HUES64 (cell line): ENCODE results near the gene MTHFS.
"Not testable (repeated sequence)": the region's sequence is repeated elsewhere in the genome, so short reads cannot be mapped to it uniquely, and the experiment has no call there.

Experiments
- H3K27ac ChIP-seq: 2 replicates; pipeline ENCODE4 v1.7.0; 2013; ENCODE audit warnings: low read depth, low read length, inconsistent platforms
- H3K27me3 ChIP-seq: 2 replicates; pipeline ENCODE4 v1.6.1; 2013; ENCODE audit warnings: mild to moderate bottlenecking, low read length; ENCODE audit not compliant: insufficient read depth
- H3K36me3 ChIP-seq: 2 replicates; pipeline ENCODE4 v1.6.1; 2013; ENCODE audit warnings: mild to moderate bottlenecking, low read length; ENCODE audit not compliant: insufficient read depth
- H3K4me1 ChIP-seq: 2 replicates; pipeline ENCODE4 v1.6.1; 2013; ENCODE audit warnings: mild to moderate bottlenecking, low read length, moderate library complexity; ENCODE audit not compliant: insufficient read depth
- H3K4me3 ChIP-seq: 2 replicates; pipeline ENCODE4 v1.5.1; 2013; ENCODE audit warnings: mild to moderate bottlenecking, low read length, moderate library complexity
- H3K9ac ChIP-seq: 2 replicates; pipeline ENCODE4 v1.6.1; 2013; ENCODE audit warnings: mild to moderate bottlenecking, low read depth, low read length
- H3K9me3 ChIP-seq: 2 replicates; pipeline ENCODE4 v1.6.1; 2013; ENCODE audit warnings: low read depth, low read length; ENCODE audit not compliant: insufficient read depth
- WGBS: fragments of 150-250, 120-280 bp; methylation state at CpG from one replicate; pipeline ENCODE4 v1.1.7; 2013; ENCODE audit warnings: missing lambda C conversion rate; 5-methylcytosine and 5-hydroxymethylcytosine counted together

The MTHFS gene

GRCh38 chr15:79914728-79915127 is 17.9 kb upstream of the MTHFS start:
- H3K36me3 ChIP-seq: peaks cover 75% of the 10 kb centered on the region

DNA sequence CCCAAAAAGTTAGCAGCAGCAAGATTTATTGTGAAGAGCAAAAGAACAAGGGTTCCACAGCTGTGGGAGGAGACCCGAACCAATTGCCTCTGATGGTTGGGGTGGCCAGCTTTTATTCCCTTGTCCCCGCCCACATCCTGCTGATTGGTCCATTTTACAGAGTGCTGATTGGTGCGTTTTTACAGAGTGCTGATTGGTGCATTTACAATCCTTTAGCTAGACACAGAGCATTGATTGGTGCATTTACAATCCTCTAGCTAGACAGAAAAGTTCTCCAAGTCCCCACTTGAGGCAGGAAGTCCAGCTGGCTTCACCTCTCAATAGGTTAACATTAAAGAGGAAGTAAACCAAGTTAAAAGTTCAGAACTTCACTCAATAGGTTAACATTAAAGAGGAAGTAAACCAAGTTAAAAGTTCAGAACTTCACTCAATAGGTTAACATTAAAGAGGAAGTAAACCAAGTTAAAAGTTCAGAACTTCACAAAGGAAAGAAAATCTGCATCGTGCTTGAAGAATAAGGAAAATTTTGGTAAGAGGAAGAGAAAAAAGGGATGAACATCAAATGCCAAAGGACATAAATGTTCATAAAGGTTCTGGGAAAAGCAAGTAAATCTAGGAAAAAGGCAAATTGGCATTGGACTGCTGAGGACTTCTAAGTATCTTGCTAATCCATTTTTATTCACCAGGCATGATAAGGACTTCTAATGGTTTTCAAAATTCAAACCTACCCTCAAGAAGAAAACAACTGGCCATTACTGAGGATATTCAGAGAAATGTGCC is 12.9 kb upstream of the MTHFS start:
- H3K9me3 ChIP-seq: peaks cover 26% of the 10 kb centered on the region
- not testable (repeated sequence) for H3K27me3 ChIP-seq, H3K4me3 ChIP-seq, H3K9ac ChIP-seq, H3K4me1 ChIP-seq, H3K27ac ChIP-seq
- H3K36me3 ChIP-seq: peaks cover 36% of the 10 kb centered on the region
- WGBS: 95% methylated on average over 4 of the region's 4 CpGs

More at GRCh38 chr15:79914728-79915127, 17.9 kb upstream of the MTHFS start:
- Histone ChIP-seq H3K9me3 (peaks cover 76% of the 10 kb centered on the region), H3K27me3 (no peaks in the 10 kb centered on the region), H3K4me1 (no peaks in the 10 kb centered on the region), H3K9ac (no peak overlapping the region), H3K4me3 (no peak overlapping the region), H3K27ac (no peak overlapping the region)

GRCh38 chr15:79904271-79904670 is 7.5 kb upstream of the MTHFS start:
- Histone ChIP-seq H3K4me3 (no peak overlapping the region), H3K27ac (no peak overlapping the region), H3K4me1 (no peaks in the 10 kb centered on the region), H3K9me3 (no peaks in the 10 kb centered on the region), H3K9ac (no peak overlapping the region), H3K36me3 (peaks cover 12% of the 10 kb centered on the region; the same call in 1 of the 2 replicates), H3K27me3 (no peaks in the 10 kb centered on the region)
- over 99% methylated on average over 3 of the region's 4 CpGs for WGBS

- H3K9ac ChIP-seq: no peak overlapping the region
- no peaks in the 10 kb centered on the region for H3K27me3 ChIP-seq
- 69% methylated on average over 1 of the region's 1 CpG for WGBS
- no peaks in the 10 kb centered on the region for H3K9me3 ChIP-seq
- no peak overlapping the region for H3K4me3 ChIP-seq
- 0 out of 2 replicates have a peak, but pooled peaks cover 12% of the 10 kb centered on the region for H3K36me3 ChIP-seq
- H3K27ac ChIP-seq: no peak overlapping the region
- H3K4me1 ChIP-seq: no peaks in the 10 kb centered on the region
Observed at GRCh38 chr15:79903626-79904025, 6.8 kb upstream of the MTHFS start.

GRCh38 chr15:79903144-79903543 is 6.3 kb upstream of the MTHFS start:
- H3K9me3 ChIP-seq: no peaks in the 10 kb centered on the region
- WGBS: 92% methylated on average over 2 of the region's 2 CpGs
- H3K36me3 ChIP-seq: 0 out of 2 replicates have a peak, but pooled peaks cover 12% of the 10 kb centered on the region
- H3K27me3 ChIP-seq: no peaks in the 10 kb centered on the region
- H3K4me1 ChIP-seq: no peaks in the 10 kb centered on the region
- no peak overlapping the region for H3K9ac ChIP-seq
- no peak overlapping the region for H3K4me3 ChIP-seq
- H3K27ac ChIP-seq: no peak overlapping the region

DNA sequence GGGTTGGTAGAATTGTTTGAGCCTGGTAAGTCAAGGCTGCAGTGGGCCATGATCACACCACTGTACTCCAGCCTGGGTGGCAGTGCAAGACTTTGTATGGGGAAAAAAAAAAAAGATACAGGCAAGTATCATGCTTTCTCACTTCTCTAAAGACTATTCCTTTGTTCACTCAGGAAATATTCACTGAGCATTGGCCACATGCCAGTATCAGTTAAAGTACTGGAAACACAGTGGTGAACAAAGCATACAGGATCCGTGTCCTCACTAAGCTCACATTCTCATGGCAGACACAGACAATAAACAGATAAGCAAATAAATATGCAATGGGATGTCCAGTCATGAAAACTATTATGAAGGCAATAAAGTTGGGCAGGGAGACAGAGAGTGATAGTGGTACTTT is 5.1 kb upstream of the MTHFS start:
- no peaks in the 10 kb centered on the region for H3K4me1 ChIP-seq
- no peak overlapping the region for H3K4me3 ChIP-seq
- no peak overlapping the region for H3K9ac ChIP-seq
- no peaks in the 10 kb centered on the region for H3K9me3 ChIP-seq
- 100% methylated on average over 1 of the region's 1 CpG for WGBS
- 0 out of 2 replicates have a peak, but pooled peaks cover 7% of the 10 kb centered on the region for H3K36me3 ChIP-seq
- no peak overlapping the region for H3K27ac ChIP-seq
- no peaks in the 10 kb centered on the region for H3K27me3 ChIP-seq

- not testable (repeated sequence) for H3K9ac ChIP-seq, H3K27me3 ChIP-seq, H3K27ac ChIP-seq, H3K4me1 ChIP-seq, H3K4me3 ChIP-seq, H3K36me3 ChIP-seq, H3K9me3 ChIP-seq
- 91% methylated on average over 2 of the region's 4 CpGs for WGBS
Observed at GRCh38 chr15:79900818-79901378, 4.1 kb upstream of the MTHFS start.

DNA sequence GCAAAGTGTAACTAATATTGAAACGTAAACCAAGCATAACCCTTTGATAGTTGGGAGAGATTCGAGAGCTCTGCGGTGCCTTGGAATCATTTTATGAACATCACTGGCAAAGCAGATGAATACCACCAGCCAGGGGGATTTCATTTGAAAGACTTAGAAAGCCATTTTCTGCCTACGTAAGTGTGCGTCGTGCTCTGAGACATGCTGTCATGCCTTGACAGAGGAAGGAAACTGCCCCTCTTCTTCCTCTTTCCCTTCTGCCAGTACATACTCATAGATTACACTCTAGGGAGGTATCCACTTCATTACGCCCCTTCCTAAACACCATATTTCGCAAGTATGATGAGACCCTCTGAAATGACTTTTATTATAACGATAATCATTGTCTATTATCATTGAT is 3.3 kb upstream of the MTHFS start:
- H3K9me3 ChIP-seq: no peaks in the 10 kb centered on the region
- WGBS: 94% methylated on average over 9 of the region's 9 CpGs
- 0 out of 2 replicates have a peak, but pooled peaks cover 3% of the 10 kb centered on the region for H3K36me3 ChIP-seq
- no peak overlapping the region for H3K27ac ChIP-seq
- no peaks in the 10 kb centered on the region for H3K27me3 ChIP-seq
- no peak overlapping the region for H3K9ac ChIP-seq
- peaks cover 10% of the 10 kb centered on the region; the same call in 1 of the 2 replicates for H3K4me1 ChIP-seq
- no peak overlapping the region for H3K4me3 ChIP-seq

DNA sequence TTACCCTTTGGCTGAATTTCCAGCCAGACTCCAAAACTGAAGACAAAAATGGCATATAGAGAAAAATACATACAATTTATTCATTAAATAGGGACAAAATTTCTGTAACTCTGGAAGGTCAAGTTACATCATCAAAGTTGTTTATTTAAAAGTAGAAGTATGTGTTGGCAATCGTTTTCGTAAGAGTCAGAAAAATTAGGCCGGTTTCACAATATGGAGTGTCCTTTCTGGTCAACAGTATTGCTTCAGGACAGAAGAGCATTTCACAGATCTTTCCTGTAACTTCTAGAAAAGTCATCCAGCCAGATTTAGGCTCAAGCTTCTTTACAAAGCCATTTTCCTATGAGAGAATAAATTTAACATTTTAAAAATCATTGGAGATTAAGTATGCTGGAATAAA is 2.0 kb upstream of the MTHFS start:
- not testable (repeated sequence) for H3K27ac ChIP-seq, H3K27me3 ChIP-seq, H3K9me3 ChIP-seq, H3K4me3 ChIP-seq, H3K36me3 ChIP-seq, H3K9ac ChIP-seq
- WGBS: 97% methylated on average over 3 of the region's 3 CpGs
- H3K4me1 ChIP-seq: peaks cover 10% of the 10 kb centered on the region; the same call in 1 of the 2 replicates

- no peak overlapping the region for H3K4me3 ChIP-seq
- no peaks in the 10 kb centered on the region for H3K9me3 ChIP-seq
- no peaks in the 10 kb centered on the region for H3K27me3 ChIP-seq
- no peak overlapping the region for H3K9ac ChIP-seq
- no peak overlapping the region for H3K27ac ChIP-seq
- 0 out of 2 replicates have a peak, but pooled peaks cover 3% of the 10 kb centered on the region for H3K36me3 ChIP-seq
- peaks cover 10% of the 10 kb centered on the region; the same call in 1 of the 2 replicates for H3K4me1 ChIP-seq
- 91% methylated on average over 4 of the region's 4 CpGs for WGBS
Observed at GRCh38 chr15:79898369-79898768, 1.6 kb upstream of the MTHFS start.

DNA sequence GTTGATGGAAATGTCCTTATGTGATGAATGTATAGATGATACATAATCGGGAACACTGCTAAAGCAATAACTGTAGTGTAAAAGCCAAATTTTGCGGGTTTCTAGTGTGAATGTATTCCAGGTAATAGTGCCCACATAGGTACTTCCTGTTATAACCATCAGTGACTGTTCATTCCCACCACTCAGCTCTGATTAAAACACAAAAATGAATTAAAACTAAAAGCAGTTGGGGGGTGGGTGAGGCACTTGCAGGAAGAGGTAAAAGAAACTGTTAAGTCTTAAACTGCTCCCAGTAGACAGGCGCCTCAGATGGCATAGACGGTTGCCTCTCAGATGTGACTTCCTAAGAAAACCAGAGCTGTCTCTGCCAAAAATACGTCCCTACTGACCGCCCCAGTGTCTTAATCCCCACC is 893 bp upstream of the MTHFS start:
- peaks cover 10% of the 10 kb centered on the region; the same call in 1 of the 2 replicates for H3K4me1 ChIP-seq
- 0 out of 2 replicates have a peak overlapping the region, but pooled peaks have one; percentile 89 for H3K27ac ChIP-seq
- H3K9ac ChIP-seq: peak overlapping the region; percentile 96; the same call in 1 of the 2 replicates
- no peaks in the 10 kb centered on the region for H3K9me3 ChIP-seq
- no peaks in the 10 kb centered on the region for H3K27me3 ChIP-seq
- H3K36me3 ChIP-seq: no peaks in the 10 kb centered on the region
- peak overlapping the region; percentile 86 for H3K4me3 ChIP-seq
- 85% methylated on average over 6 of the region's 6 CpGs for WGBS
